CD8-positive, alpha-beta memory T cell (primary cell): ENCODE data around the gene KIAA1958. TPM values are rescaled to one million over a fixed set of nuclear protein-coding genes. Genes with fewer than 3 reads are reported as not detected.

ENCODE experiments used
- CTCF ChIA-PET: fragments of 350-600 bp; sonication (Branson Sonifier 250); formaldehyde crosslinking; loops from one replicate; lab custom pipeline; 2021; ENCODE audit warnings: antibody characterized with exemption; lab: Charles Lee
- POLR2A ChIA-PET: fragments of 350-600 bp; sonication (Branson Sonifier 250); formaldehyde crosslinking; loops from one replicate; lab custom pipeline; 2021; ENCODE audit warnings: antibody characterized with exemption; lab: Charles Lee
- DNase-seq, 5 donors: peaks; one replicate each; pipeline versions ENCODE4 v3.0.0 to v3.0.0-alpha.2; 2020 to 2022; ENCODE audit warnings: mixed read lengths in 1 of 5
- H3K27ac ChIP-seq: one replicate; pipeline ENCODE4 v1.7.0; 2013; ENCODE audit warnings: low read depth, mild to moderate bottlenecking, low read length, moderate library complexity
- H3K27me3 ChIP-seq: 2 replicates; pipeline ENCODE4 v1.7.0; 2013; ENCODE audit warnings: low read length, mild to moderate bottlenecking; ENCODE audit not compliant: insufficient read depth, poor library complexity, severe bottlenecking
- H3K36me3 ChIP-seq: 2 replicates; pipeline ENCODE4 v1.7.0; 2013; ENCODE audit warnings: mild to moderate bottlenecking, low read length, moderate library complexity; ENCODE audit not compliant: insufficient read depth
- H3K4me1 ChIP-seq: 2 replicates; pipeline ENCODE4 v1.7.0; 2013; ENCODE audit warnings: mild to moderate bottlenecking, low read length, moderate library complexity; ENCODE audit not compliant: insufficient read depth
- H3K4me3 ChIP-seq: 2 replicates; pipeline ENCODE4 v1.7.0; 2013; ENCODE audit warnings: mild to moderate bottlenecking, low read length
- H3K9me3 ChIP-seq: 2 replicates; pipeline ENCODE4 v1.7.0; 2013; ENCODE audit warnings: mild to moderate bottlenecking, low read length
- H3K27ac Mint-ChIP-seq, 8 donors: one replicate each; pipeline ENCODE4 v1.8.0; 2020 to 2021; ENCODE audit warnings: mixed read lengths in 8 of 8, mild to moderate bottlenecking in 6 of 8, inconsistent platforms in 3 of 8, moderate library complexity in 3 of 8
- H3K27me3 Mint-ChIP-seq, 2 donors: one replicate each; pipeline ENCODE4 v1.8.0; 2020 to 2021; ENCODE audit warnings: mixed read lengths in 2 of 2, mild to moderate bottlenecking in 1 of 2, moderate library complexity in 1 of 2
- H3K36me3 Mint-ChIP-seq, 3 donors: one replicate each; pipeline ENCODE4 v1.8.0; 2020 to 2021; ENCODE audit warnings: mixed read lengths in 3 of 3, inconsistent platforms in 1 of 3, mild to moderate bottlenecking in 1 of 3
- H3K4me1 Mint-ChIP-seq, 3 donors: one replicate each; pipeline ENCODE4 v1.8.0; 2020 to 2021; ENCODE audit warnings: mixed read lengths in 3 of 3, inconsistent platforms in 1 of 3, mild to moderate bottlenecking in 1 of 3
- H3K4me3 Mint-ChIP-seq, 7 donors: one replicate each; pipeline ENCODE4 v1.8.0; 2020 to 2021; ENCODE audit warnings: mixed read lengths in 7 of 7, mild to moderate bottlenecking in 6 of 7, moderate library complexity in 4 of 7, inconsistent platforms in 2 of 7
- H3K9me3 Mint-ChIP-seq, 5 donors: one replicate each; pipeline ENCODE4 v1.8.0; 2020 to 2022; ENCODE audit warnings: mixed read lengths in 5 of 5, mild to moderate bottlenecking in 3 of 5, moderate library complexity in 2 of 5, inconsistent platforms in 1 of 5
- polyA plus RNA-seq: library from polyadenylated mRNA; unstranded; fragments of 300-500 nt; fragmentation: Illumina TruSeq; gene quantifications from one replicate; pipeline ENCODE4 v1.2.3, GENCODE V29; 2021
- total RNA-seq, 2 experiments: library from RNA; stranded (reverse); gene quantifications; one replicate each; pipeline ENCODE4 v1.2.3, GENCODE V29; 2021

Gene KIAA1958
- total and polyA plus RNA-seq, 3 experiments from 2014 or later: 2.4 to 6.7 (median 6.4) TPM

GRCh38 chr9:112647596-112647995 lies 161.0 kb downstream of the KIAA1958 start:
- no peak overlapping the region for H3K4me3 Mint-ChIP-seq
- peaks cover 25 to 62% (median 25%) of the 10 kb centered on the region in 3 donors for H3K36me3 Mint-ChIP-seq
- CTCF ChIA-PET: no interaction called here
- no peaks in the 10 kb centered on the region for H3K36me3 ChIP-seq
- no peak overlapping the region for H3K4me3 ChIP-seq
- H3K9me3 ChIP-seq: no peaks in the 10 kb centered on the region
- H3K27me3 ChIP-seq: no peaks in the 10 kb centered on the region
- peaks cover 5 to 6% of the 10 kb centered on the region in 2 donors for H3K27me3 Mint-ChIP-seq
- no peak for DNase-seq
- no peak overlapping the region for H3K27ac ChIP-seq
- H3K27ac Mint-ChIP-seq: no peak overlapping the region
- POLR2A ChIA-PET: no interaction called here
- no peaks in the 10 kb centered on the region for H3K4me1 Mint-ChIP-seq
- H3K9me3 Mint-ChIP-seq: peaks cover 25 to 50% (median 36%) of the 10 kb centered on the region in 5 donors
- no peaks in the 10 kb centered on the region for H3K4me1 ChIP-seq

GRCh38 chr9:112648624-112649023 lies 162.0 kb downstream of the KIAA1958 start:
- no peaks in the 10 kb centered on the region for H3K9me3 ChIP-seq
- H3K4me3 ChIP-seq: no peak overlapping the region
- DNase-seq: no peak
- no peaks in the 10 kb centered on the region for H3K36me3 ChIP-seq
- Mint-ChIP-seq H3K4me1 (no peaks in the 10 kb centered on the region), H3K4me3 (no peak overlapping the region), H3K27me3 (peaks cover 1 to 6% of the 10 kb centered on the region in 2 donors), H3K36me3 (peaks cover 23 to 55% (median 25%) of the 10 kb centered on the region in 3 donors), H3K27ac (no peak overlapping the region), H3K9me3 (peaks cover 23 to 50% (median 36%) of the 10 kb centered on the region in 5 donors)
- no peaks in the 10 kb centered on the region for H3K4me1 ChIP-seq
- ChIA-PET CTCF (no interaction called here), POLR2A (no interaction called here)
- no peaks in the 10 kb centered on the region for H3K27me3 ChIP-seq
- no peak overlapping the region for H3K27ac ChIP-seq

GRCh38 chr9:112654282-112654681 lies 167.7 kb downstream of the KIAA1958 start:
- Mint-ChIP-seq H3K4me3 (no peak overlapping the region), H3K27me3 (peaks cover 0 to 3% of the 10 kb centered on the region in 2 donors), H3K36me3 (peaks cover 0 to 14% (median 6%) of the 10 kb centered on the region in 3 donors), H3K4me1 (no peaks in the 10 kb centered on the region), H3K27ac (no peak overlapping the region), H3K9me3 (peaks cover 8 to 12% (median 10%) of the 10 kb centered on the region in 5 donors)
- H3K9me3 ChIP-seq: no peaks in the 10 kb centered on the region
- H3K27me3 ChIP-seq: no peaks in the 10 kb centered on the region
- CTCF ChIA-PET: no interaction called here
- no peak overlapping the region for H3K4me3 ChIP-seq
- no peaks in the 10 kb centered on the region for H3K4me1 ChIP-seq
- no peak for DNase-seq
- H3K27ac ChIP-seq: no peak overlapping the region
- POLR2A ChIA-PET: no interaction called here
- H3K36me3 ChIP-seq: no peaks in the 10 kb centered on the region

GRCh38 chr9:112655668-112656067 lies 169.0 kb downstream of the KIAA1958 start:
- no peaks in the 10 kb centered on the region for H3K4me1 ChIP-seq
- H3K4me3 ChIP-seq: no peak overlapping the region
- H3K27me3 ChIP-seq: no peaks in the 10 kb centered on the region
- Mint-ChIP-seq H3K4me3 (no peak overlapping the region), H3K36me3 (peaks cover 0 to 5% (median 0%) of the 10 kb centered on the region in 3 donors), H3K9me3 (peaks cover 0 to 1% (median under 1%) of the 10 kb centered on the region in 5 donors), H3K4me1 (no peaks in the 10 kb centered on the region), H3K27ac (no peak overlapping the region), H3K27me3 (peaks cover 0 to 3% of the 10 kb centered on the region in 2 donors)
- H3K9me3 ChIP-seq: no peaks in the 10 kb centered on the region
- no peaks in the 10 kb centered on the region for H3K36me3 ChIP-seq
- ChIA-PET CTCF (no interaction called here), POLR2A (interaction anchor here (0.7 kb wide), 1 partner anchor 20 kb away, joined by 9 read pairs; no protein-coding TSS in a partner anchor)
- no peak overlapping the region for H3K27ac ChIP-seq
- no peak for DNase-seq

GRCh38 chr9:112659906-112660305 lies 173.3 kb downstream of the KIAA1958 start:
- ChIA-PET CTCF (no interaction called here), POLR2A (no interaction called here)
- no peaks in the 10 kb centered on the region for H3K9me3 ChIP-seq
- Mint-ChIP-seq H3K4me1 (no peaks in the 10 kb centered on the region), H3K4me3 (no peak overlapping the region), H3K27me3 (peaks cover 0 to 3% of the 10 kb centered on the region in 2 donors), H3K27ac (no peak overlapping the region), H3K36me3 (peaks cover 0 to 5% (median 0%) of the 10 kb centered on the region in 3 donors), H3K9me3 (no peaks in the 10 kb centered on the region)
- H3K36me3 ChIP-seq: no peaks in the 10 kb centered on the region
- no peak overlapping the region for H3K27ac ChIP-seq
- H3K4me3 ChIP-seq: no peak overlapping the region
- no peaks in the 10 kb centered on the region for H3K4me1 ChIP-seq
- no peaks in the 10 kb centered on the region for H3K27me3 ChIP-seq
- no peak for DNase-seq

GRCh38 chr9:112663681-112664080 lies 177.1 kb downstream of the KIAA1958 start:
- Mint-ChIP-seq H3K4me1 (no peaks in the 10 kb centered on the region), H3K27me3 (no peaks in the 10 kb centered on the region), H3K36me3 (peaks cover 0 to 5% (median 0%) of the 10 kb centered on the region in 3 donors), H3K4me3 (no peak overlapping the region), H3K27ac (no peak overlapping the region), H3K9me3 (no peaks in the 10 kb centered on the region)
- CTCF ChIA-PET: interaction anchor here (0.8 to 2.3 kb wide), 3 partner anchors 12 to 220 kb away, joined by 3 to 6 read pairs (median 4); no protein-coding TSS in a partner anchor
- no peaks in the 10 kb centered on the region for H3K4me1 ChIP-seq
- H3K27ac ChIP-seq: no peak overlapping the region
- no peaks in the 10 kb centered on the region for H3K36me3 ChIP-seq
- H3K9me3 ChIP-seq: no peaks in the 10 kb centered on the region
- H3K27me3 ChIP-seq: no peaks in the 10 kb centered on the region
- DNase-seq: no peak
- no peak overlapping the region for H3K4me3 ChIP-seq
- POLR2A ChIA-PET: interaction anchor here (0.6 kb wide), 1 partner anchor 612 kb away, joined by 3 read pairs; no protein-coding TSS in a partner anchor

- POLR2A ChIA-PET: no interaction called here
- no peaks in the 10 kb centered on the region for H3K9me3 ChIP-seq
- Mint-ChIP-seq H3K27me3 (no peaks in the 10 kb centered on the region), H3K36me3 (peaks cover 0 to 3% (median 0%) of the 10 kb centered on the region in 3 donors), H3K27ac (peak overlapping the region in 1 of 8 donors; percentile 70), H3K9me3 (no peaks in the 10 kb centered on the region), H3K4me3 (no peak overlapping the region), H3K4me1 (no peaks in the 10 kb centered on the region)
- no peak overlapping the region for H3K27ac ChIP-seq
- no peaks in the 10 kb centered on the region for H3K4me1 ChIP-seq
- no peak overlapping the region for H3K4me3 ChIP-seq
- DNase-seq: no peak
- no peaks in the 10 kb centered on the region for H3K27me3 ChIP-seq
- CTCF ChIA-PET: interaction anchor here (0.8 to 2.3 kb wide), 2 partner anchors 79 to 221 kb away, joined by 4 to 6 read pairs; no protein-coding TSS in a partner anchor
- H3K36me3 ChIP-seq: no peaks in the 10 kb centered on the region
Measured at GRCh38 chr9:112664531-112664930, 177.9 kb downstream of the KIAA1958 start.

- no peak for DNase-seq
- no peaks in the 10 kb centered on the region for H3K36me3 ChIP-seq
- Mint-ChIP-seq H3K4me3 (no peak overlapping the region), H3K27me3 (no peaks in the 10 kb centered on the region), H3K4me1 (no peaks in the 10 kb centered on the region), H3K9me3 (no peaks in the 10 kb centered on the region), H3K27ac (no peak overlapping the region), H3K36me3 (no peaks in the 10 kb centered on the region)
- H3K4me1 ChIP-seq: no peaks in the 10 kb centered on the region
- no peak overlapping the region for H3K4me3 ChIP-seq
- POLR2A ChIA-PET: no interaction called here
- no peaks in the 10 kb centered on the region for H3K27me3 ChIP-seq
- no peak overlapping the region for H3K27ac ChIP-seq
- CTCF ChIA-PET: interaction anchor here (2.3 kb wide), 1 partner anchor 222 kb away, joined by 6 read pairs; no protein-coding TSS in a partner anchor
- no peaks in the 10 kb centered on the region for H3K9me3 ChIP-seq
Measured at GRCh38 chr9:112665347-112665746, 178.7 kb downstream of the KIAA1958 start.
